ACHN (cell line): ENCODE results near the gene ZC3H11A.
"Not testable (repeated sequence)": the region's sequence is repeated elsewhere in the genome, so short reads cannot be mapped to it uniquely, and the experiment has no call there.

Experiments used
- DNase-seq: peaks from one replicate; pipeline ENCODE4 v3.0.0-alpha.2; 2015
- in situ Hi-C: cut with HindIII; loops from 2 replicates; pipeline ENCODE4 v1.10.0; 2017; ENCODE audit warnings: low sequenced_read_pairs, low pct_ligation_motif_present, low pct_unique_long_range_greater_than_20kb

The ZC3H11A gene

GRCh38 chr1:203826175-203826574, 30.8 kb downstream of the ZC3H11A start:
- no peak for DNase-seq
- in situ Hi-C loops = no loop called here

- in situ Hi-C loops = no loop called here
Measured at GRCh38 chr1:203828002-203828401, 32.6 kb downstream of the ZC3H11A start.

GRCh38 chr1:203828503-203828902, 33.1 kb downstream of the ZC3H11A start:
- in situ Hi-C loops = no loop called here
- DNase-seq = no peak

More at GRCh38 chr1:203828002-203828401, 32.6 kb downstream of the ZC3H11A start:
- no peak for DNase-seq

- in situ Hi-C loops, DNase-seq: not testable (repeated sequence)
Measured at GRCh38 chr1:203829247-203829646, 33.8 kb downstream of the ZC3H11A start.

GRCh38 chr1:203835476-203835875, 40.1 kb downstream of the ZC3H11A start:
- in situ Hi-C loops = no loop called here
- no peak for DNase-seq

GRCh38 chr1:203839081-203839480, 43.7 kb downstream of the ZC3H11A start:
- in situ Hi-C loops = no loop called here
- no peak for DNase-seq

- in situ Hi-C loops = no loop called here
- no peak for DNase-seq
Measured at GRCh38 chr1:203840208-203840808, 44.9 kb downstream of the ZC3H11A start.

GRCh38 chr1:203842559-203842876, 47.1 kb downstream of the ZC3H11A start:
- no peak for DNase-seq
- in situ Hi-C loops = no loop called here

- in situ Hi-C loops = no loop called here
- DNase-seq = no peak
Measured at GRCh38 chr1:203843435-203843834, 48.0 kb downstream of the ZC3H11A start.
